Stomach (tissue), 4 donors: Measurements from ENCODE around the gene ATP8A2.

ENCODE experiments used
- EP300 ChIP-seq: sonication (generic); formaldehyde crosslinking; IDR thresholded peaks from one replicate; pipeline ENCODE4 v1.6.1; 2017; ENCODE audit warnings: antibody characterized with exemption
- POLR2A ChIP-seq, 4 donors: fragments of 450-650 bp; IDR thresholded peaks; one replicate each; pipeline ENCODE4 v1.6.1; 2016; ENCODE audit warnings: antibody characterized with exemption in 4 of 4, control low read depth in 2 of 4, mild to moderate bottlenecking in 1 of 4, moderate library complexity in 1 of 4
- POLR2AphosphoS5 ChIP-seq, 3 donors: sonication (generic); formaldehyde crosslinking; IDR thresholded peaks; one replicate each; pipeline ENCODE4 v1.6.1; 2016; ENCODE audit warnings: antibody characterized with exemption in 3 of 3
- TF ChIP-seq, protein P1 (sequence below), 7 experiments: fragments of 450-650 bp in 4 of 7; fragments of 200-600 bp in 3 of 7; sonication (generic) in 3 of 7; IDR thresholded peaks; one replicate each; pipeline ENCODE4 v1.5.1; 2016 to 2019; ENCODE audit warnings: antibody characterized with exemption in 7 of 7, control low read depth in 2 of 7, mild to moderate bottlenecking in 1 of 7

- TF ChIP-seq, protein P1, sequence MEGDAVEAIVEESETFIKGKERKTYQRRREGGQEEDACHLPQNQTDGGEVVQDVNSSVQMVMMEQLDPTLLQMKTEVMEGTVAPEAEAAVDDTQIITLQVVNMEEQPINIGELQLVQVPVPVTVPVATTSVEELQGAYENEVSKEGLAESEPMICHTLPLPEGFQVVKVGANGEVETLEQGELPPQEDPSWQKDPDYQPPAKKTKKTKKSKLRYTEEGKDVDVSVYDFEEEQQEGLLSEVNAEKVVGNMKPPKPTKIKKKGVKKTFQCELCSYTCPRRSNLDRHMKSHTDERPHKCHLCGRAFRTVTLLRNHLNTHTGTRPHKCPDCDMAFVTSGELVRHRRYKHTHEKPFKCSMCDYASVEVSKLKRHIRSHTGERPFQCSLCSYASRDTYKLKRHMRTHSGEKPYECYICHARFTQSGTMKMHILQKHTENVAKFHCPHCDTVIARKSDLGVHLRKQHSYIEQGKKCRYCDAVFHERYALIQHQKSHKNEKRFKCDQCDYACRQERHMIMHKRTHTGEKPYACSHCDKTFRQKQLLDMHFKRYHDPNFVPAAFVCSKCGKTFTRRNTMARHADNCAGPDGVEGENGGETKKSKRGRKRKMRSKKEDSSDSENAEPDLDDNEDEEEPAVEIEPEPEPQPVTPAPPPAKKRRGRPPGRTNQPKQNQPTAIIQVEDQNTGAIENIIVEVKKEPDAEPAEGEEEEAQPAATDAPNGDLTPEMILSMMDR (IDR thresholded peaks at IDR 0.05): no peak
- TF ChIP-seq POLR2A (IDR thresholded peaks at IDR 0.05): no peak
- TF ChIP-seq POLR2AphosphoS5 (IDR thresholded peaks at IDR 0.05): no peak
- TF ChIP-seq EP300: no peak
Measured at GRCh38 chr13:25709088-25709487, 337.3 kb downstream of the ATP8A2 start.
